ENCODE data around the gene SLC34A3.
A peak's percentile ranks its signal among the peaks of the same experiment; 100 is the strongest.

Gene SLC34A3

DNA sequence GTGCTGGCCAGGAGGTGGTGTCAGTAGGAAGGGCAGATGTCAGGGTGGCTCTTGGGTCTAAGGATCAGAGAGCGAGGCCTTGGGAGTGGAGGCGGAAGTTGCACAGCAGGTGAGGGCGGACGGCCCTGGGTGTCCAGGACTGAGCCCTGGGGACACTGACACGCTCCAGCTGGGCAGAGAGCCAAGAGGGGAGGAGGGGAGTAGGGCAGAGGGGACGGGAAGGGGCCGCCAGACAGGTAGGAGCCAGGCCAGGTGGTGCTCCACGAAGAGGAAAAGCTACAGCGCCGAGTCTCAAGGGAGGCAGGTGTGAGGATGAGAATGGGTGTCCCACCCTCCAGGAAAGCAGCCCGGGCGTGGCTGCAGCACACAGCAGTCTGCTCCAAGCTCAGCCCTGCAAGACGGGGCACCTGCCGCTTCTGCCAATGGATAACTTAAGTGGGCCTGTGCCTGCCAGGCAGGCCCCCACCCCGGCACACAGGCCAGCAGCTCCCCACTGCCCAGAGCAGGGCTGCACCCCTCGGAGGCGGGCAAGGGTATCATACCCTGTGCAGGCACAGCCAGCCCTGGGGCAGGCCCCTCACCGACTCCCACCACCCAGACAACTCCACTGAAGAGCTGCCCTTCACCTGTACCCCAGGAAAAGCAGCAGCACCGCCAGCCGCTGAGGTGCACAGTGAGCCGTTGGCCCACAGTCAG is 35.0 kb upstream of the SLC34A3 start:
- DNase-seq (ENCODE audit: low read depth in 2 of 2), result no peak

DNA sequence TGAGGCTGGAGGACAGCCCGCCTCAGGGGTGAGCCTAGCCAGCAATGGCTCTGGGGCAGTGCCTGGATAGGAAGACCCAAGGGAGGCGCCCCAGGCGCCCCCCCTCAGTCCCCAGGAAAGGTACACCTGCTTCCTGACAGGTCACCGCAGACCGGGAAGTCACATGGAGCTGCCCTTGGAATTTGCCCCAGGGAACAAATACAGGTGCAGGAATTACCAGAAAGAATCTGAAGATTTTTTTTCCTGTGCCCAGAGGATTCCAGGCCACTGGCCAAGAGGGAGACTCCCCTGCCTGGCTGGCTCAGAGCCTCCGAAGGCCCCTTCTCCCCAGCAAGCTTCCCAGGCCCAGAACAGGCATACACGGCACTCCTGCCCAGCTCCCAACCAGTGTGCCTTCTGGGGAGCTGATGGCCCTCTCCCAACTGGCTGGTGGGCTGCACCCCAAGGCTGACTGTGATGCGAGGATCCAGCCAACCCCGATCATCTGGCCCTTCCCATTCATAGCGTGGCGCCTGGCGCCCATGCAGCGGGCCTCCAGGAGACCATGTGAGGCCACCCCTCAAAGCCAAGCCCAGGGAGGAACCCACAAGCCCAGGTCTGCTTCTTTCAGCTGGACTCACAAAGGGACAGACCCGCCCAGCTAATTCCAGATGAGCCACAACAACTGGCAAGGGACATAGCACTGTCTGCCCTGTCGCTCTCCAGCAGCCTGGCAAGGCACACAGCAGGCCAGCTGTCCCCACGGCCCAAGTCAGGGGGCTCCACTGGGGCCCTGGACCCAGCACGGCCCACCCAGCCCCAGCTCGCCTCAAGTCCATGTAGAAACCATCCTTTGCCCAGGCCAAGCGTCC is 32.4 kb upstream of the SLC34A3 start:
- DNase-seq (ENCODE audit: low read depth in 2 of 2), result no peak

DNA sequence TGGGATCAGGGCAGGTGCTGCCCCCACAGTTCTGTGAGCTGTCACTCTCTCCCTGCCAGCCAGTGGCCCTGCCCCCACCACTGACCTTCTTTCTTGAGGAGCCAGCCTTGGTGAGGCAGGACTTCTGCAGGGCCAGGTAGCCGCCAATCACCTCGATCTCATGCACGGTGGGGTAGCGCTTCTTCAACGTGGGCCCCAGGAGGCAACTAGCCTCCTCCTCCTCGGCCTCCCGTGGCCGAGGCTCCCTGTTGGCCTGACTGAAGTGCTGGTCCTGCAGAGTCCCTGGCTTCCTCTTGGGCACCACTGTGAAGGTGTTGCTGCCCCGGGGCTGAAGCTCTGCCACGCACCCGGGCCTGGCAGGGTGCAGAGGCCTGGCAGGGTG is 31.8 kb upstream of the SLC34A3 start:
- DNase-seq (ENCODE audit: low read depth in 2 of 2), result no peak

DNA sequence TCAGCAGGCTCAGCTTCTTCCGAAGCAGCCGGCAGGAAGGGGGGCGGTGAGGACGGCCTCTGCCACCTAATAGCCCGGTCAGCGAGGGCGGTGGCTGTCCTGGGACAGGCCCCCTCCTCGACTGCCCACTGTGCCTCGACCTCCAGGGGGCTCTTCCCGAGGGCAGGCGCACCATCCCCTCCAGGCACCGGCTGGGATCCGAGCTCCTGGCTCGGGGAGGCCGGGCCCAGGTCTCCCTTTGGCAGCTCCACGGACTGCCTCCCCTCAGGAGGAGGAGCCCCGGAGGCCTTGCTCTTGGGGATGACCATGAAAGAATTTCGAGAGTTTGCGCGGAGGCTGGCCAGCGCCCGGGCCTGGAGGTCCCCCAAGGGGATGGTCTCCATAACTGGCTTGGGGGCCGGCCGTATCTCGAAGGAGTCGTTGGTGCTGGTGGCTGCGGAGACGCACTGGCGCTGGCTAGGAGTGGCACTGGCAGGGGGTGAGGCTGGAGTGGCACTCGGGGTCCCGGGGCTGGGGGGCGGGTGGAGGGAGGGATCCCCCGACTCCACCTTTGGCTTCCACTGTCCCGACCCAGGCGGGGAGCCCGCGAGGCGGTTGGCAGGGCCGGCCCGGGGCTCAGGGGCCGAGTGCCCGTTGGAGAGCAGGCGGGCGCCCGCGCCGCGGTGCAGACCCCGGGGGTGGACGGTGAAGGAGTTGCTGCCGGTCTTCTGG is 31.1 kb upstream of the SLC34A3 start:
- no peak for DNase-seq (ENCODE audit: low read depth in 2 of 2)

DNA sequence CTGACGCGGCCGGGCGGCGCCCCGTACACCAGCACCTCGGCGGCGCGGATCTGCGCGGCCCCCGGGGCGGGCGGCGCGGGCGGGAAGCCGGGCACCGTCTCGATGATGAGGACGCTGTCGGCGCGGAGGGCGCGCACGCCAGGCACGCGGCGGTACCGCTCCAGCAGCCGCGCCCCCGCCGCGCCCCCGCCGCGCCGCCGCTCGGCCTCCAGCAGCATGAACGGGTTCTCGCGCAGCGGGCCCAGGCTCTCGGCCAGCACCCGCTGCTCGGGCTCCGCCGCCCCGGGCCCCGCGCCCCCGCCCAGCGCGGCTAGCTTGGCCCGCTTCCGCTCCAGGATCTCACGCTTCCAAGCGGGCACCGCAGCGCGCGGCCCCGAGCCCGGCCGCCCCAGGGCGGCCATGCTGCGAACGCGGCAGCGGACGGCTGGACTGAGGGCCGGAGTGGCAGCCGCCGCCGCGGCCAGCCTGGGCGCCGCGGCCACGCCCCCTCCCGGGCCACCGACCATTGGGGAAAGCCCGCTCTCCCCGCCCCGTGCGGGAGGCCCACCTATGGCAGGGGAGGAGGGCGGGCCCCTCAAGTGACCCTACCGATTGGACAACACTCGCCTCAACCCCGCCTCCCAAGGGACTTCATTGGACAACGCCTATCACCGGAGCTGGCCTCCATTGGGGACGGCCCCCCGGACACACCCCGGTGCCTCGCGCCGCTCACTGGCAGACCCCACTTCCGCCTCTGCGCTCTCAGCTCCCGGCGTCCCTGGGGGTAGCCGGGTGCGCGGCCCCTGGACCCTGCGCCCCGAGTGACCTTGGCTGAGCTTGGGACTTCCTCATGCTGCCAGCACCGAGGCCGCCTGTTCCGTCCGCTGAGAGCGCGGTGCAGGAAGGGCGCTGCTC is 30.1 kb upstream of the SLC34A3 start, which contains the start of gene TPRN:
TSS of gene TPRN (minus strand) at position 431 of the 894 bp plus-strand sequence. CDS start at position 401, 30 bp downstream.
- peak; percentile 98 to 99 for DNase-seq (ENCODE audit: low read depth in 2 of 2)

DNA sequence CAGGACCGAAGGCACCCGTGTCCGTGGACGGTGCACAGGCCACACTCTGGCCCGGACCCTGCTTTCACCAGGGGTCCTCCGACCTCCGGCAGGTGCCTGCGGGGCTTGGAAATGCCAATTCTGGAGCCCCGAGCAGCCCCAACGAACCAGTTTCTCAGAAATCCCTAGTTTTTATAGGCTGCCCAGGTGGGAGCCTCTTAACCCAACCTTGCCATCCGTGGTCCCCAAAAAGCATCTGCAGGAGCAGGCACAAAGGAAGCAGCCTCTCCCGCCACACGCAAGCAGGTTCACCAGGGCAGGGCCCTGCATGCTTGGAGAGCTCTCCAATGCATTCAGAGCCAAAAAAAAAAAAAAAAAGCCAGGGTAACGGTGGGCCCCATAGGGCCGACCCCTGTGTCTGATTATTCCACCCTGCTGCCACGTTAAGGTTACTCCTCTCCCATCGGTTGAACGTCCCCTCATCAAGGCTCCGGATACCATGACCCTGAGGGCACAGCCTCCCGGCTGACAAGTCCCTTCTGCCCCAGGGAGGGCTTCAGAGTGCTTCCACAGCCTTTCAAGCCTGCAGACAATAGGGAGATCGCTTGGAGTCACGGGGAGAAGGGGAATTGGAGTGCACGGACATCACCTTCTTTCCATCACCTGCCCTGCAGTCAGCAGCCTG is 29.4 kb upstream of the SLC34A3 start:
- no peak for DNase-seq (ENCODE audit: low read depth in 2 of 2)

DNA sequence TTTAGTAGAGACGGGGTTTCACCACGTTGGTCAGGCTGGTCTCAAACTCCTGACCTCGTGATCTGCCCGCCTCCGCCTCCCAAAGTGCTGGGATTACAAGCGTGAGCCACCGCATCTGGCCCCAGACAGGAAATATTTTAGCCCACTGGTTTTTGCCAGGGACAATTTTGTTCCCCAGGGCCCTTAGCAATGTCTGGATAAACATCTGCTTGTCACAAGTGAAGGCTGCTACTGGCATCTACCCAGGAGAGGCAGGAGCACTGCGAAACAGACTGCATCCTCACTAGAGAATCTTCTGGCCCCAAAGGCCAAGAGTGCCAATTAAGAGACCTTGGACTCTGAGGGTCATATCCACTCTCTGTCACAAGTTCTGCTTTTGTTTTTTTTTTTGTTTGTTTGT is 27.7 kb upstream of the SLC34A3 start:
- no peak for DNase-seq (ENCODE audit: low read depth in 2 of 2)

DNA sequence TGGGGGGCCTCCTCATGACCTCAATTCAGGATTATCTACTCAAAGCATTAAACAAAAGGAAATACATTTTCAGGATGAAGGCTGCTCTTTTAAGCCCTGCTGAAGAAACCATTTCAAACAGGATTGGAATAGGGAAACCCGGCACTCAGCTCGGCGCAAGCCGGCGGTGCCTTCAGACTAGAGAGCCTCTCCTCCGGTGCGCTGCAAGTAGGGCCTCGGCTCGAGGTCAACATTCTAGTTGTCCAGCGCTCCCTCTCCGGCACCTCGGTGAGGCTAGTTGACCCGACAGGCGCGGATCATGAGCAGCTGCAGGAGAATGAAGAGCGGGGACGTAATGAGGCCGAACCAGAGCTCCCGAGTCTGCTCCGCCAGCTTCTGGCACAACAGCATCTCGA is 26.0 kb upstream of the SLC34A3 start:
- DNase-seq (ENCODE audit: low read depth in 2 of 2), result no peak

DNA sequence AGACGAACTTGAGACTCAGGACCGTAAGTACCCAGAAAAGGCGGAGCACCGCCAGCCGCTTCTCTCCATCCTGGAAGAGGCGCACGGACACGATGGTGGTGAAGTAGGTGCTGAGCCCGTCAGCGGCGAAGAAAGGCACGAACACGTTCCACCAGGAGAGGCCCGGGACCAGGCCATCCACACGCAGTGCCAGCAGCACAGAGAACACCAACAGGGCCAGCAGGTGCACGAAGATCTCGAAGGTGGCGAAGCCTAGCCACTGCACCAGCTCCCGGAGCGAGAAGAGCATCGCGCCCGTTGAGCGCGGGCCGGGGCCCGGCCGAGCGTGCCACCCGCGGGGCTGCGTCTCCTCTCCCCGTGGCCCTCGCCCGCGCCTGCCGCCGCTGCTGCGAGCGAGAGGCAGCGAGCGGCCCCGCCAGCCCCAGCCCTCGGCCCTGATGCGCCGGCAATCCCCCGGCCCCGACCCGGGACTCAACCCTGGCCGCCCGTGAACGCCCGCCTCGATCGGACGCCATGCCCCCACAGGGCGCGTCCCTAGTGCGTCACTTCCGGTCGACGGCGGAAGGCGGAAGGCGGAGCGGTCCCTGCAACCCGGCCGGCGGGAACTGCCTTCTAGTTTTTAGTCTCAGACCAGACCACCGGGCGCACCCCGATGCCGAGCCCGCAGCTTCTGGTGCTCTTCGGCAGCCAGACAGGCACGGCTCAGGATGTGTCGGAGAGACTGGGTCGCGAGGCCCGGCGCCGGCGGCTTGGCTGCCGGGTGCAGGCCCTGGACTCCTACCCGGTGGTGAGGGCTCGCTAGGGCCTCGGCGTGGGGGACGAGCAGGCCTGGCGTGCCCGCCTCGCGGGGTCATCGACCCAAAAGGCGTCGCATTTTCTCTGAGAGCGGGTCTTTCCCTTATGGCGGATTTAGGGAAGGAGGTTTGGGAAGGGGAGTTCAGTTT is 25.3 kb upstream of the SLC34A3 start, which contains the start of the genes NDOR1 and TMEM203:
TSS of gene NDOR1 (plus strand) at position 575 of the 944 bp plus-strand sequence. CDS start at position 653, 78 bp downstream.
TSS of gene TMEM203 (minus strand) at position 523 of the 944 bp plus-strand sequence. CDS start at position 289, 234 bp downstream.
- DNase-seq (ENCODE audit: low read depth in 2 of 2), result peak; percentile 88 to 93

DNA sequence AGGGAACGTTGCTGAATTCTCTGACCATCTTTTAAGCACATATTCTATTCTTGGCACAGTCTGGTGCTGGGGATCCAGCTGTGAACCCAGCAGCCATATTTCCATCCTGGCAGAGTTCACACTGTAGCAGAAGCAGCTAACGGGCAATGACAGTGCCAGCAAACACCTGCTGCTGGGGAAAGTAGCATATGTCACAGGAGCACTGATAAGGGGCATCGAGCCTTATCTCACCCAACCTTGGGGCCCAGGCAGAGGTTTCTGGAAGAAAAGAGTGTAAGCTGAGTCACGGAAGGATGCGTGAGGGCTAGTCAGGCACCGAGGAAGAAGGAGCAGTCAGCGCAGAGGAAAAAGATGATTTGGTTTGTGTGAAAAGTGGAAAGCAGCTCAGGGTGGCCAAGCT is 24.1 kb upstream of the SLC34A3 start:
- no peak for DNase-seq (ENCODE audit: low read depth in 2 of 2)

DNA sequence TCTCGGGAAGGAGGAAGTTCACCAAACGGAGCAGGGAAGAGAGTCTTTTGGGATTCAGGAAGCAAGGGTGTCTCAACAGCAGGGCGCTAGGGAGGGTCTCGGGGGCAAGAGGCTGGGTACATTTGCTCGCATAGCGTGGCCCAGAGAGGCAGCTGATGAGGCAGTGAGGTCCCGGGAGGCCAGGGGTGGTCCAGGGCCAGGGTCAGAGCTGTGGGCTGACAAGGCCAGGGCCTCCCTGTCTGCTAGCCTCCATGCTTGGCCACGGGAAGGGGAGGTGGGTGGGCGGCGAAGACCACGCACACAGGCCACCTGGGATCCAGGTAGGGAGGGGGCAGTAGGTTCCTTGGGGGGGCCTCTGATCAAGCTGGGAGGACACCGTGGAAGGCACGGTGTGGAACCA is 19.2 kb upstream of the SLC34A3 start:
- no peak for DNase-seq (ENCODE audit: low read depth in 2 of 2)

DNA sequence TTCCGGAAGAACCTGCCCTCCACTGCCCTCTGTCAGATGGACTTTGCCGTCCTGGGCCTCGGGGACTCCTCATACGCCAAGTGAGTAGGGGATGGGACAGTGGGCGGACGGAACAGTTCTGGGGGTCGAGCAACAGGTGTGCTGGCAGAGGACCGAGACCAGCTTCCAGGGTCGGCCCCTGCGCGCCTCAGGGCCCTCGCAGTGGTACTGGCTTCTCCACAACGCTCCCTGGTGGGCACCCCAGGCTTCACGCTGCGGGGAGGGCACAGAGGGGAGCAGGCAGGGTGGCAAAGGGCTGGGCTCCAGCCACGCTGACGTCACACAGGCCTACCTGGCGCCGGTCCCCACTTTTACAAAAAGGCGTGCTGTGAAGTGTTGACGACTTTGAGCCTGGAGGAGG is 18.2 kb upstream of the SLC34A3 start:
- DNase-seq (ENCODE audit: low read depth in 2 of 2), result no peak

DNA sequence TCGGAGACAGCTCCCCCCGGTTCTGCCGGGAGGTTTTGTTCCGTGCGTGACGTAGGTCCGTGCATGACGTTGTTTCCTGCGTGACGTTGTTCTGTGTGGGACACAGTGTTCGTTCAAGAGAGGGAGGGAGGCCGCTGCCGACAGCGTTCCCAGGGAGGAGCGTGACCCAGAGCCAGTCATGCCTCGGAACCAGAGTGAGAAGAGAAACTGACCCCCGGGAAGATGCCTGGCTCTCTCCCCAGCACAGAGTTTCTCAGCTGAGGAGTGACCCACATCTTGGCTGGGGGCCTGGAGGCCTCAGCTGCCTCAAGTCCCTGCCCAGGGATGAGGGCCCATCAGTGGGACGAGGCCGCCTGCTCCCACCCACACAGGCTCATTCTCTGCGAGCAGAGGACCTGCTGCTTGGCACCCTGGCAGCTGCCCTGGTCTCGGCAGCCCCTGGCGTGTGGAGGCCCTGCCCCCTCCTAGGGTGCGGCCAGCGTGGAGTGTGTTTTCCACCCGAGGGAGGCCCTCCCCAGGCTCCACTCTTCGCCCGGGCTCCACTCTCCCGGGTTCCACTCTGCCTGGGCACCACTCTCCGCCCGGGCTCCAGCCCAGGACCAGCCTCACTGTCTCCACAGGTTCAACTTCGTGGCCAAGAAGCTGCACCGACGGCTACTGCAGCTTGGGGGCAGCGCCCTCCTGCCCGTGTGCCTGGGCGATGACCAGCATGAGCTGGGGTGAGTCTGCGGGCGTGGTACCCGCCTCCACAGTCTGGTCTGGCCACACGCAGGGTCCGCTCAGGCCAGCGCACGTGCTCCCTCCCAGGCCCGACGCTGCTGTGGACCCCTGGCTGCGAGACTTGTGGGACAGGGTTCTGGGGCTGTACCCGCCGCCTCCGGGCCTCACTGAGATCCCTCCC is 17.3 kb upstream of the SLC34A3 start:
- no peak for DNase-seq (ENCODE audit: low read depth in 2 of 2)

DNA sequence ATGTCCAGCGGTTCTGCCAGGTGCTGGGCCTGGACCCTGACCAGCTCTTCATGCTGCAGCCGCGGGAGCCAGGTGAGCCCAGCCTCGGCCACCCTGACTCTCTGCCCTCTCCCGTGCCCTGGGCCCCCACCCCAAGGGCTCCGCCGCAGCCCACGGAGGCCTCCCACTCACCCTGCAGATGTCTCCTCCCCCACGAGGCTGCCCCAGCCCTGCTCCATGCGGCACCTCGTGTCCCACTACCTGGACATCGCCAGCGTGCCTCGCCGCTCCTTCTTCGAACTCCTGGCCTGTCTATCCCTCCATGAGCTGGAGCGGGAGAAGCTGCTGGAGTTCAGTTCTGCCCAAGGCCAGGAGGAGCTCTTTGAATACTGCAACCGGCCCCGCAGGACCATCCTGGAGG is 16.1 kb upstream of the SLC34A3 start:
- no peak for DNase-seq (ENCODE audit: low read depth in 2 of 2)

DNA sequence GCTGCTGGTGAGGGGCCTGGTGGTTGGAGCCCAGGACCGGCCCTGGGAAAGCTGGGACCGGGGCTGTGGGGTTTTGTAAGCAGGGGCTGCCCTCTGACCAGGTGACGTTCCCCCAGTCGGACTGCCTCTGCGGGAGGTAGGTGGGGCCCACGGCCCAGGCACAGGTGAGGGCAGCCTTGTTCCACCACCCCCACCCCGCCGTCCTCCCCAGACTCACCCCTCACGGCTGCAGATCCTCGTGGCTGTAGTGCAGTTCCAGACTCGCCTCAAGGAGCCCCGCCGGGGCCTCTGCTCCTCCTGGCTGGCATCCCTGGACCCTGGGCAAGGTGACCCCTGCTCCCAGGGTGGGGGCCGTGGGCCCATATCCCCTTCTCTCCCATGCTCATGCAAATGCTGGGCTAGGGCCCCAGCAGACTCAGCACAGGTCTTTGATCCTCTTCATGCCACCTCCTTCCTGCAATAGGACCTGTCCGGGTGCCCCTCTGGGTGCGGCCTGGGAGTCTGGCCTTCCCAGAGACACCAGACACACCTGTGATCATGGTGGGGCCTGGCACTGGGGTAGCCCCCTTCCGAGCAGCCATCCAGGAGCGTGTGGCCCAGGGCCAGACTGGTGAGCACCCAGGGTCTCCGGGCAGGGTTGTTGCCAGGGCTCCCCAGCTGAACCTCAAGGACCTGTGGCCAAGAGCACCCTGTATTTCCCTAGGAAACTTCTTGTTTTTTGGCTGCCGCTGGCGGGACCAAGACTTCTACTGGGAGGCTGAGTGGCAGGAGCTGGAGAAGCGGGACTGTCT is 15.3 kb upstream of the SLC34A3 start:
- no peak for DNase-seq (ENCODE audit: low read depth in 2 of 2)

DNA sequence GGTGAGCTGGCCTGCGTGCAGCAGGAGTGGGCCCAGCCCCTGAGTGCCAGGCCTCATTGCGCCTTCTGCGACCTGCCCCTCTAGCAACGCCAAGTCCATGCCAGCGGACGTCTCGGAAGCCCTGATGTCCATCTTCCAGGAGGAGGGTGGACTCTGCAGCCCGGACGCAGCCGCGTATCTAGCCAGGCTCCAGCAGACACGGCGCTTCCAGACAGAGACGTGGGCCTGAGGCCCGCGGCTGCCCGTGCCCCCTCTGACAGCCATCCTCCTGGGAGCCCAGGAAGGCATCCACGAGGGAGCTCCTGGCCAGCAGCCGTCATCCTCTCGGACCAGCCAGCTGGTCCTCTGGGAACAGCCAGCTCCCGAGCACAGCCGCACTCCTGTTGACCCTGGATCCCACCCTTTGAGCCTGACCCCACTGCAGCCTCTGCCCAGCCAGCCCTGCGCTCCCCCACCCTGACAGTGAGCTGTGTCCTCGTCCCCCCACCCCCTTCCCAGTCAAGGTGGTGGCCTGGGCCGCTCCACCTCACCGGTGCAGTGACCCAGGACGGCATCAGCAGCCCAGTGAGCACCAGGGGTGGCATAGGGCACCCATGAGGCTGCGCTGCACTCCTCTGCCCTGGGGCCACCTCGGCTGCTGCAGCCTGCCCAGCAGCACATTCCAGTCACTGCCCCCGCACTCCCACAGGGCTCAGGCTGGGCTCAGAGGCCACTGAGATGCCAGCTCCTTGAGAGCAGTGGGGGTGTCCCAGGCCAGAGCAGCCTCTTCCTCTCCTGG is 14.3 kb upstream of the SLC34A3 start:
- DNase-seq (ENCODE audit: low read depth in 2 of 2), result no peak
